ENCODE measurements around the gene TLDC2.
"Not testable (repeated sequence)": the region's sequence is repeated elsewhere in the genome, so short reads cannot be mapped to it uniquely, and the experiment has no call there.

- TF ChIP-seq CTCF, POLR2A (IDR thresholded peaks at IDR 0.05): not testable (repeated sequence)
Observed at GRCh38 chr20:36905566-36905965, 29.6 kb downstream of the TLDC2 start.
